Right atrium auricular region (tissue), 2 donors: ENCODE results near the gene NCKAP5L. TPM values are rescaled to one million over a fixed set of nuclear protein-coding genes. Genes with fewer than 3 reads are reported as not detected.

Experiments
- DNase-seq: peaks from one replicate; pipeline ENCODE4 v3.0.0-alpha.2; 2019; ENCODE audit warnings: low spot score
- H3K27ac ChIP-seq, 2 donors: fragments of 200-600 bp; sonication (generic); 1 replicate in 1 of 2; 2 replicates in 1 of 2; pipeline ENCODE4 v1.5.1; 2016 to 2019
- H3K27me3 ChIP-seq, 2 donors: fragments of 200-600 bp; sonication (generic); one replicate each; pipeline versions ENCODE4 v1.5.1 to v1.6.0; 2017 to 2019
- H3K36me3 ChIP-seq: fragments of 200-600 bp; sonication (generic); one replicate; pipeline ENCODE4 v1.5.1; 2016
- H3K4me1 ChIP-seq, 2 donors: fragments of 200-600 bp; sonication (generic); one replicate each; pipeline versions ENCODE4 v1.5.1 to v1.6.0; 2017 to 2019
- H3K4me3 ChIP-seq, 2 donors: fragments of 200-600 bp; sonication (generic); 1 replicate in 1 of 2; 2 replicates in 1 of 2; pipeline ENCODE4 v1.5.1; 2017 to 2019; ENCODE audit warnings: mild to moderate bottlenecking in 1 of 2, moderate library complexity in 1 of 2
- H3K9me3 ChIP-seq, 2 donors: fragments of 200-600 bp; sonication (generic); one replicate each; pipeline ENCODE4 v1.5.1; 2019
- CTCF ChIP-seq, 2 donors: fragments of 200-600 bp; sonication (generic); IDR thresholded peaks; one replicate each; pipeline ENCODE4 v1.5.1; 2019; ENCODE audit warnings: antibody characterized with exemption in 2 of 2
- total RNA-seq, 2 donors: library from RNA; depleted of rRNA; stranded (reverse); fragments of >200 nt; gene quantifications; one replicate each; pipeline ENCODE4 v1.1.0, GENCODE V29; 2016

Gene NCKAP5L
- total RNA-seq, 2 donors from 2014 or later, result 18.6 to 18.7 TPM

GRCh38 chr12:49797449-49797776 is 30.8 kb downstream of the NCKAP5L start:
- Histone ChIP-seq H3K4me3 (no peak overlapping the region), H3K9me3 (no peaks in the 10 kb centered on the region), H3K36me3 (peaks cover 56% of the 10 kb centered on the region), H3K27ac (no peak overlapping the region), H3K4me1 (peaks cover 0 to 19% of the 10 kb centered on the region in 2 donors), H3K27me3 (no peaks in the 10 kb centered on the region)
- DNase-seq, result no peak
- TF ChIP-seq CTCF (IDR thresholded peaks at IDR 0.05), result no peak

- H3K27ac ChIP-seq, result no peak overlapping the region
- H3K36me3 ChIP-seq, result peaks cover 59% of the 10 kb centered on the region
Observed at GRCh38 chr12:49796606-49797448, 31.4 kb downstream of the NCKAP5L start.

GRCh38 chr12:49796155-49796554 is 32.1 kb downstream of the NCKAP5L start:
- H3K36me3 ChIP-seq, result peaks cover 66% of the 10 kb centered on the region

More at GRCh38 chr12:49796606-49797448, 31.4 kb downstream of the NCKAP5L start:
- Histone ChIP-seq H3K4me1 (peaks cover 0 to 18% of the 10 kb centered on the region in 2 donors), H3K27me3 (no peaks in the 10 kb centered on the region), H3K4me3 (no peak overlapping the region), H3K9me3 (no peaks in the 10 kb centered on the region)
- DNase-seq, result no peak
- no peak for TF ChIP-seq CTCF (IDR thresholded peaks at IDR 0.05)

GRCh38 chr12:49795654-49796105 is 32.5 kb downstream of the NCKAP5L start:
- no peak overlapping the region for H3K4me3 ChIP-seq
- no peak for DNase-seq
- peaks cover 69% of the 10 kb centered on the region for H3K36me3 ChIP-seq
- H3K9me3 ChIP-seq, result no peaks in the 10 kb centered on the region
- TF ChIP-seq CTCF (IDR thresholded peaks at IDR 0.05), result no peak
- H3K4me1 ChIP-seq, result peaks cover 0 to 6% of the 10 kb centered on the region in 2 donors
- H3K27me3 ChIP-seq, result no peaks in the 10 kb centered on the region
- no peak overlapping the region for H3K27ac ChIP-seq

More at GRCh38 chr12:49796155-49796554, 32.1 kb downstream of the NCKAP5L start:
- Histone ChIP-seq H3K4me3 (no peak overlapping the region), H3K9me3 (no peaks in the 10 kb centered on the region), H3K27ac (no peak overlapping the region), H3K27me3 (no peaks in the 10 kb centered on the region), H3K4me1 (peaks cover 0 to 11% of the 10 kb centered on the region in 2 donors)
- no peak for DNase-seq
- no peak for TF ChIP-seq CTCF (IDR thresholded peaks at IDR 0.05)

- no peak for TF ChIP-seq CTCF (IDR thresholded peaks at IDR 0.05)
- Histone ChIP-seq H3K27ac (no peak overlapping the region), H3K27me3 (no peaks in the 10 kb centered on the region), H3K9me3 (no peaks in the 10 kb centered on the region), H3K4me3 (no peak overlapping the region), H3K36me3 (peaks cover 64% of the 10 kb centered on the region), H3K4me1 (no peaks in the 10 kb centered on the region)
- no peak for DNase-seq
Observed at GRCh38 chr12:49794811-49795653, 33.2 kb downstream of the NCKAP5L start.
